GM21367 (cell line): ENCODE data around the gene SYCE1.
"Not testable (repeated sequence)": the region's sequence is repeated elsewhere in the genome, so short reads cannot be mapped to it uniquely, and the experiment has no call there.

Experiments
- ATAC-seq: cut with Tn5 transposase; IDR thresholded peaks from one replicate; pipeline ENCODE4 v1.9.1; 2021; ENCODE audit not compliant: unreplicated experiment

Gene SYCE1, protein sequence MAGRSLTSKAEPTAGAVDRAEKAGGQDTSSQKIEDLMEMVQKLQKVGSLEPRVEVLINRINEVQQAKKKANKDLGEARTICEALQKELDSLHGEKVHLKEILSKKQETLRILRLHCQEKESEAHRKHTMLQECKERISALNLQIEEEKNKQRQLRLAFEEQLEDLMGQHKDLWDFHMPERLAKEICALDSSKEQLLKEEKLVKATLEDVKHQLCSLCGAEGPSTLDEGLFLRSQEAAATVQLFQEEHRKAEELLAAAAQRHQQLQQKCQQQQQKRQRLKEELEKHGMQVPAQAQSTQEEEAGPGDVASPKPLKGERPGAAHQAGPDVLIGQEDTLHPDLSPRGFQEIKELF

DNA sequence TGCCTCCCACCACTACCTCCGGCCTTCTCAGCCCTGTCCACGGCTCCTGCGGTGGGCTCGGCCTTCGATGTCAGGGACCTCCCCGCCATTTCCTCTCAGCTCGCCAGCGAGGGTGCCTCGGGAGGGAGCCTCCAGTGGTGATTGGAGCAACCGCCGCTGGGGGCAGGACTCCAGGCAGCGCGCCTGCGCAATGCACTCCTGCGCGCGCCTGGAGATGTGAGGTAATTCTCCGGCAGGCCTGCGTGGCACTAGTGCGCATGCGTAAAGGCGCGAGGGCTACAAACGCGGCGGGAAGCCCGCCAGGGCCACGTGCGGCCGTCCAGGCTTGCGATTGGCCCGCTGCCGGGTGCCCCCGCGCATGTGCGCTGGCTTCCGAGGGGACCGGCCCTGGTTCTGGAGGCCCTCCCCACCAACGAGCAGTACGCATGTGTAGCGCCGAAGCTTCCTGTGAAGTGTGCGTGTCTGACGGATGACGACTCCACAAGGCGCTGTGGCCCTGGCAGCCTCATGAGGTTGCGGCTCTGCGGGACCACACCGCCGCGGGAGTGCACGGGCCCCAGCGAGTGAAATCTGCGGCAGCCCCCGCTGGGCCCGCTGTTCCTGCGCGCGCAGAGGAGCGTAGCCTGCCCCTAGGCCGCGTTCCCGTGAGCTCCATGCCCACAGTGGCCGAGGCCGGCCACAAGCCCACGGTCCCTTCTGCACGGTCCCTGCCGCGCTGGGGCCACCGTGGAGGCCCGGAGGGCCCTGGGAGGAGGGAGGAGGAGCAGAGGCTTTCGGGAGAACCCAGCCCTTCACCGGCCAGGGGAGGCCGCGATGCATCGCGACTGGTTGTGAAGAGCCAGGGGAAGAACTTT, at the start of gene SYCE1:
Gene SYCE1, minus strand, starts transcription at position 143 of the 854 bp plus-strand sequence. Its CDS starts 54 bp downstream, at position 89.
- ATAC-seq, result no peak

DNA sequence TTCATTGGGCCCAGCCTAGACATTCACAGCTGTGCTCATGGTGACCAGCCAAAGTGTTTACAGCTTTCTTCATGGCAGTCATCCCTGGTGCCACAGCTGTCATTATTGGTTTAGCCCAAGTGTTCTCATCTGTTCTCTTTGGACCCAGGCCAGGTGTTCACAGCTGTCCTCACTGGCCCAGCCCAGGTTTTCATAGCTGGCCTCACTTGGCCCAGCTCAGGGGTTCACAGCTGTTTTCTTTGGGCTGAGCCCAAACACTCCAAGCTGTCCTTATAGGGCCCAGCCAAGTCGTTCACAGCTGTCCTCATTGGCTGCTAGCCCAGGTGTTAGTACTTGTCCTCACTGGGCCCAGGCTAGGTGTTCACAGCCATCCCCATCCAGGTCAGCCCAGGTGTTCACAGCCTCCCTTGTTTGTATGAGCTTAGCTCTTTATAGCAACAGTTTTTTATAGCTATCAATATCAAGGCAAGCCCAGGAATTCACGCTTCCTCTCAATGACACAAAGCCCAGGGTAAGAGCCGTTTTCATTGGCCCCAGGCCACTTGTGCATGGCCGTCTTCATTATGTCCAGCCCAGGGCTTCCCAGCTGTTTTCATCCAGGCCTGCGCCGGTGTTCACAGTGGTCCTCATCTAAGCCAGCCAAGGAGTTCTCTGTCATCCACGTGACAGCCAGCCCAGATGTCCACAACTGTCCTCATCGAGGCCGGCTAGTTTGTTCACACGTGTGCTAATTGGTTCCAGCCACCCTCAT, 49.6 kb upstream of the SYCE1 start:
- ATAC-seq, result no peak

DNA sequence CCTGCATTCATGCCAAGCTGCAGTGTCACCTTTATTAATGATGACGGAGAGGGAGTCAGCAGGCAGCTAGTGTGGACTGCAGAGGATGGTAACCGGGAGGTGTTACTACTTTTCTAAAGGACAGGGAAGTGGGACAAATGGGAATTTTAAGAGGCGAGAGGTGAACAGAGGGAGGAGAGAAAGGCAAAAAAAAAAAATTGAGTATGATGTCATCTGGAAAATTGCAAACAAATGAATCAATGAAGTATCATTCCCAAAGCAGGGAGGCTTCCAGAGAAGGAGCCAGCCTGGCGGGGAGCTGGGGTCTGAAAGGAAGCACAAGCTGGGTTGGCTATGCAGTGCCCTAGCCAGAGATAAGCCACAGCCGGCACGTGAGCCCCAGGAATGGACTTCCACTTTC, 48.3 kb upstream of the SYCE1 start:
- ATAC-seq, result no peak

DNA sequence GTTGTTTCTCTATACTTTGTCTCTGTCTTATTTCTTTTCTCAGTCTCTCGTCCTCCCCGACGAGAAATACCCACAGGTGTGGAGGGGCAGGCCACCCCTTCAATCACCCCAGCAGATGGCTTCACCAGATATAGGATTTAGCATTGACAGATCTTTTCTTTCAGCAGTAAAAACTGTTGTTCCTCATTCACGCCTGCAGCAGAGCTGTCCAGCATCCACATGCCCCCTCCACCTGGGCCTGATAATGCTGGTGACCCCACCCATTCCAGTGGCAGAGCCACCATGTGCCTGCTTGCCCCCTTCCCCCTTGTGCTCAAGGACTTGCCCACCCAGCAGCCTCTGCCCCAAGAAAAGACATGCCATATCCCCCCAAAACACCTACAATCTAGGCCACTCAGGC, 45.7 kb upstream of the SYCE1 start:
- no peak for ATAC-seq

DNA sequence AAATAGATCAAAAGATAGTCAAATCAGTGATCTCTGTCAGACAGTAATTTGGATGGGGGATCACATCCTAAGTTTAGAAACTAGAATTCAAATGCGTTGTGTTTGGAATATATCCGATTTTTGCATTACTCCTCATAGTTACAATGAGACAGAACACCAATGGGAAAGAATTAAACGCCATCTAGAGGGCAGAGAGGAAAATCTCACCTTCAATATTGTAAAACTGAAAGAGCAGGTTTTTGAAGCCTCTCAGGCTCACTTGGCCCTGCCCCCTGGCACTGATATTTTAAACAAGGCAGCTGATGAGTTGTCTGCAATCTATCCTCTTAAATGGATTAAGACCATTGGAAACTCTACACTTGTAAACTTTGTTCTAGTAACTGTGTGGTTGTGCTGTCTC, 43.5 kb upstream of the SYCE1 start:
- no peak for ATAC-seq

DNA sequence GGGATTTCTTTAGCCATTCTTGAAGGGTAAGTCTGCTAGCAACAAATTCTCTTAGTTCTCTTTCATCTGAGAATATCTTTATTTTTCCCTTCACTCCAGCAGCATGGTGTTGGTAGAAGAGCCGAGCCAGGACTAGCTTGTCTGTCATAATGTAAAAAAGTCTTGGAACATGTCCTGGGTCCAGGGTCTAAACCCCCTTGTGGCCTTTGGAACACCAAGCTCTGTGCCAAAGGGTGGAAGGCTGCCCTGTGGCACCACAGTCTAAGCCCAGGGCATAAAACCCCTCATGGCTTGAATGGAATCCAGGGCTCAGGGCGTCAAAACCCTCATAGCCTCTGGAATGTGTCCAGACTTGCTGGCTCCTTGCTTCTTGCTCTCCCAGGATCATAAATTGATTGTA, 38.1 kb upstream of the SYCE1 start:
- not testable (repeated sequence) for ATAC-seq

DNA sequence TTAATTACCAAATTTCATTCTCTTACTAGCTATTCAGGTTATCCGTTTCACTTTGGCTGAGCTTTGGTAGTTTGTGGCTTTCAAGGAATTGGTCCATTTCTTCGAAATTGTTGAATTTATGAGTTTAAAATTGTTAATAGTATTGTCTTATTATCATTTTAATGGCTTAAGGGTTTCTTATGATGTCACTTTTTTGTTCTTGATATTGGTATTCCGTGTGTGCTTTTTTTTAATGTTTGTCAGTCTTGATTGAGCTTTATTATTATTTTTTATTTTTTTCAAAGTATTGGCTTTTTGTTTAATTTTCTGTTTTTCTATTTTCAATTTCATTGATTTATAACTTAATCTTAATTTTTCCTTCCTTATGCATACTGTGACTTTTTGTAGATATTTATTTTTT, 35.3 kb upstream of the SYCE1 start:
- ATAC-seq, result no peak

DNA sequence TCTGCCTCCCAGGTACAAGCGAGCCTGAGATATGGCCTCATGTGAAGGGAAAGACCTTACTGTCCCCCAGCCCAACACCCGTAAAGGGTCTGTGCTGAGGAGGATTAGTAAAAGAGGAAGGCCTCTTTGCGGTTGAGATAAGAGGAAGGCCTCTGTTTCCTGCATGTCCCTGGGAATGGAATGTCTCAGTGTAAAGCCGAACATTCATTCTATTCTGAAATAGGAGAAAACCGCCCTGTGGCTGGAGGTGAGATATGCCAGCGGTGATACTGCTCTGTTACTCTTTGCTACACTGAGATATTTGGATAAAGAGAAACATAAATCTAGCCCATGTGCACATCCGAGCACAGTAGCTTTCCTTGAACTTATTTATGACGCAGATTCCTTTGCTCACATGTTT, 34.5 kb upstream of the SYCE1 start:
- ATAC-seq, result not testable (repeated sequence)

DNA sequence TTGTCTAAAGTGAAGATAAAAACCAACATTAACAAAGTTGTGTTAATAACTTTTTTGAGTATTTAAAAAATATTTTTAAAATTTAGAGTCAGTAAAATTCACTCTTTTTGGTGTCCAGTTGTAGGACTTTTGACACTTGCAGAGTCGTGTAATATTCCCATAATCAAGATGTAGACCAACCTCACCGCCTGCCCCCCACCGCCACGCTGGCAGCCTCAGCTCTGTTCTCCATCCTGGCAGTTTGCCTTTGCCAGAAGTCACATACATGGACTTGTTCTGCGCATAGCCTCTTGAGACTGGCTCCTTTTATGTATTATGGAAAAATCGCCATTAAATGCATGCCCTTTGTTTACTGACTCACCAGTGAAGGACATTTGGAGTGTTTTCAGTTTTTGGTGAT, 27.3 kb upstream of the SYCE1 start:
- ATAC-seq, result no peak

DNA sequence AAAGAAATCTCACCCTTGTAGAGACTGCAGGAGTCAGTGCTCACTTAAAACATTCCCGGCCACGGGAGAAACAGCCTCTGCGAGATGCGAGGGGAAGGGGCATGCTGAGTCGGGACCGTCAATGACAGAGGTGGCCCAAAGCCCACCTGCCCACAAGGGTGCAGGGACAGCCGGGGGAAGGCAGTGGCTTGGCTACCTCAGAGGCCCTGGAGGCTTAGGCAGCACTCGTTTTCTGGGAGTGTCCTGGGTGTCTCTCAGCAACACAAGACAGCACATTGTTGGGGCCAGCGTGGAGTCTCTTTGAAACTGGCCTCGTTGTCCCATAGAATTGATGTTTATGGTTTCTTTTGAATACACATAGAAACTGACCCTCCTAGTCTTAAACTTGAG, 25.6 kb upstream of the SYCE1 start:
- ATAC-seq, result no peak

DNA sequence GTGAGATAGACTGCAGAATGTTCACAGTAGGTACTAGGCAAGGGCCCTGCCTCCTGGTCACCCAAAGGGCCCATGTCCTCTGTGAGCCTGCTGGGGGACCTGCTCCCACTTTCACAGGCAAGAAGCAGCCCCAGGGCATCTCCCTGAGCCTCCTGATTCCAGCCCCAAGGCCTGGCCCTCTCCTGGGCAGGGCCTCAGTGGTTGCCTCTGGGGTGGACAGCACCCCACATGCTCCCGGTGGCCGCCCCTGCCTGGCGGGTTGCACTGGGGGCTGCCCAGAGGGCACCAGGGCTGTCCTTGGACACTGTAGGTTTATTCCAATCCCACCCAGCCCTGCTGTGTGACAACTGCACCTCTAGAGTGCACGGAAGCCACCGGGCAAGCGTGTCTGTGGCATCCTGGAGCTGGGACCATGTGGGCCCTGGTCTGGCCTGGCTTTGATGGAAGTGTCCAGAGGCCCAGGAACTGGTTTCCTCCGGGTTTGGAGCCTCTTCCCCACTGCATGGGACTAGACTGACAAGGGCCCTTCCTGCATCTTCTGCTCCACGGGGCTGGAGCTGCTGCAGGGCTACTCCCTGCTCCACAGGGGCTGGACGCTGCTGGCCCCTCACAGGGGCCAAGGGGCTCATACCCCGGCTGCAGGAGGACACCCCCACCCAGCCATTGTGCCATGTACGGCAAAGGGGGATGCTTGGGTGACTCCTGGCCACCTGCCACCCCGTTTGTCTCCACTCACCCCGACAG, 25.0 kb upstream of the SYCE1 start:
- no peak for ATAC-seq

DNA sequence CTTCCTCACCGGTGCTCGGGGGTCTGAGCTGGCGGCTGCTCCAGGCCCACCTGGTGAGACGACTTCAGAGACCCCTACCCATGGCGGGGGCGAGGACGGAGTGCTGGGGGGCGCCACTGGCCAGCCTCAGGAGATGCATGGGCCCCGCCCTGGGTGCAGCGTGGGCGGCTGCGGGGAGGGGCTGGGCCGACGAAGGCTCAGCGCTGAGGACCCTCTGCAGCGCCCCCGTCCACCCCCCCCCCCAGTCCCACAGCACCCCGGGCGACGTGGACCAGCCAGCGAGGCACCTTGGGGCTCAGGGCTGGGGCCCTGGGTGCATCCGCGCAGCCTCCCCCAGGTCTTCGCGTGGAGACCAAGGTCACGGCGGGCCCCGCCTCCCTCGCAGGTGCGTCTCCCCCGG, 11.7 kb upstream of the SYCE1 start:
- not testable (repeated sequence) for ATAC-seq

DNA sequence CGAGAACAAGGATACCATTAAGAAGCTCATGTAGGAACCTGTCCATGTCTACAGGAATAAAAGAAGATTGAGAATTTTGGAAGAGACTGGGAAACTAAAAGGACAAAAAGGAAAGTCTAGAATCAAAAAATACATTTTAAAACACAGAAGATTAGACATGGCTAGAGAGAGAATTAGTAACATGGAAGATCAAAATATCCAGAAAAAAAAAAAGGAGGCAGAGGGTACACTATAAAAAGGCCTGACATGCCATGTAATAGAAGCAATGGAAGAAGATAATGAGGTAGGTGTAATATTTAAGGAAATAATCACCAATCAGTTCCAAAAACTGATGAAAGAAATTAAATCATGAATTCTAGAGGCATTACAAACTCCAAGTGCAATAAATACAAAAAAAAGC, 8.1 kb upstream of the SYCE1 start:
- not testable (repeated sequence) for ATAC-seq

DNA sequence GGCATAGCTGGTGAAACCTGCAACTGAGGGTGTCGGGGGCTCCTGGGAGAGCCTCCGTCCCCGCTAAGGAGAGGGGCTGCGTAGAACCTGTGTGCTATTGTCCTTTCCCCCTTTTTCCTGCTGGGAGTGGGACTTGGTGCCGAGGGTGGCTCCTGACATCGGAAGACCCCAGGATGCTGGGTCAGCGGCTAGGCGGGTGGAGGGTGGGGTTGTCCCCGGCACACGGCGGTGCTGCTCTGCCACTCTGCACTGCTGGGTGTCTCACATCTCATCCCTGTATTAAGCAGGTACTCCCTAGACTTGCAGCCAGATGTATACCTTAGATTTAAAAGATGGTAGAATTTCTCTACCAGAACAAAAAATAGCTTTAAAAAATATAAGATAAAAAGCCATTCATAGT, 6.7 kb upstream of the SYCE1 start:
- not testable (repeated sequence) for ATAC-seq

DNA sequence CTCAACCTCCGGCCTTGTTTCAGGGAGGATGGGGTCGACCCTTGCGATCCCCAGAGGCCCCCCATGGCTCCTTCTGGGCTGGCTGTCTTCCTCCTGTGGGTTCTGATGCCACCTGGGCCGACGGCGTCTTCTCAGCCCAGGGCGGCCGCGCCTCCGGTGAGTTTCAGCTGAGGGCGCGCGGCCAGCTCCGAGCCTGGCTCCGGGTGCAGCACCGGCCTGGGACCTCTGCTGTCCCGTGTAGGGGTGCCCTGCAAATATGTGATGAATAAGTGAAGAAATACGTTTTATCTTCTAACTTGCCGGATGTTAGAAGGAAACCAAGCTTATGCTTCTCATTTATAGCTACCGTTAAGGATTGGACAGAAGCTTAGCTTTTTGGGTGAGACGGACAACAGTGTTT, 4.4 kb upstream of the SYCE1 start:
- ATAC-seq, result not testable (repeated sequence)

DNA sequence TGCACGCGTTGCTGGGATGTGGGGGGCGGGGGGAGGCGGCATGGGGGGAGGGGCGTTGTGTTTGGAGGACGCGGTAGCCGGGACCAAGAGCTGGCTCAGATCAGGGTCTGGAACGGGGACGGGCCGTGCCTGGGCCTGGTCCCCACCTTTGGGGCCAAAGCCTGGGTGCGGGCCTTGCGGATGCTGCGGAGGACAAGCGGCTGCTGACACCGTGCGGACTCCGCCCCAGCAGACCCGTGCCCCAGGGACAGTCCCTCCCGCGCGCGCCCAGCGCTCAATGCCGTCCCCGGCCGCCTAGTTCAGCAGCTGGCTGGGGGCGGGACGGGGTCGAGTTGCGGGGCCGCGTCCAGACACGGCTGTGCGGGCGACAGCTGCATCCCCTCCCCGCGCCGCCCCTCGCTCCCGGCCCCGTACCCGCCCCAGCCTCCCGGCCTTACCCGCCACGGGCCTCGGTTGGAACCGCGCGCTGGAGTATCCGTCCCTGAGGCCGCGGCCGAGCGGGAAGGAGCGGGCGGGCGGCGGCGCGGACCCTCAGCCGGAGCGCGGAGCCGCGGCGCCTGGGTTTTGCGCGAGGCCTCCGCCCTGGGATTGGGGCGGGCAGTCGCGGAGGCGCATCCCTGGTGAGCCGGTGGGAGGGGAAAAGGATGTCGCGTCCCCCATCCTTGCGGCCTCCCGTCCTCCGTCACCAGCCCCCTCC, 3.6 kb upstream of the SYCE1 start:
- not testable (repeated sequence) for ATAC-seq

DNA sequence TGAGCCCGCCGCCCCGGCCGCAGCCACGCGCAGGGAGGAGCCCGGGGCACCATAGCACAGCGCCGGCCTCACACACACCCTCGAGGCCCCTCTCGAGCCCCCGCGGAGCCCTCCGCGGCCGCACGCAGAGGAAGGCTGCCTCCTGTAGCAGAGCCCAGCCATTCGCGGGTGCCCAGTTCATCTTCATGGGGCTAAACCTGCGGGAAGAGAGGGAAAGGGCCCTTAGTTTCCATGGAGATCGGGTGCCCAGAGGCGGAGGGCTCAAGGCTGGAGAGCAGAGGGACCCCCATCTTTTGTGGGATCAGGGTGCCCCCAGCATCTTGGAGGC, 2.9 kb upstream of the SYCE1 start:
- ATAC-seq, result no peak

DNA sequence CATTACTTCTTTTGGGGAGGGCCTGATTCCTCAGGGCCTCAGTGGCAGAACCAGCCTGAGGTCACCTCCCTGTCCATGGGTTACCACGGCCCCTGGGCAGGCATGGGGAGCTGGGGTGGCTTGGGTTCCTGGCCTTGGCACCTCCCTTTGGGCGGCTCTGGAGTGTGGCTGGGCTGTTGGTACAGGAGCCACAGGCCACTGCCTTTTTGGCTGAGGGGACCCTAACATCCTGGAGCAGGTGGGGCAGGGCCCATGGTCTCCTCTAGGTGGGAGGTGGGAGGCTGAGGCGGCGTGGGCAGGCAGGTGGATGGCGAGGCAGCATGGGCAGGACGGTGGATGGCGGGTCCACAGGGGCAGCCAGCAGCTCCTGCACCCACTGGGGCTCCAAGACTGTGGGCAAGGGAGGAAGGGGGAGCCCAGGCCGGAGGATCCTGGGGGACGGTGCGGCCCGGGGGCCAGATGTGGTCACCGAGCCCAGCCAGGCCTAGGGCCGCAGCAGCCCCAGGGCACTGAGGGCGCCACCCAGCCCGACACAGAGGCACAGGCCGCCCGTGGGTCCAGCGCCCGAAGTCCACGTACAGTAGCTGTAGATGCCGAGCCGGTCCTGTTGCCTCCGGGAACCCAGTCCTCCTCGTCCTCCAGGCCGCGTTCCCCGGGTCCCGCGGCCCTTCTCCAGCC, 2.4 kb upstream of the SYCE1 start:
- ATAC-seq, result no peak

DNA sequence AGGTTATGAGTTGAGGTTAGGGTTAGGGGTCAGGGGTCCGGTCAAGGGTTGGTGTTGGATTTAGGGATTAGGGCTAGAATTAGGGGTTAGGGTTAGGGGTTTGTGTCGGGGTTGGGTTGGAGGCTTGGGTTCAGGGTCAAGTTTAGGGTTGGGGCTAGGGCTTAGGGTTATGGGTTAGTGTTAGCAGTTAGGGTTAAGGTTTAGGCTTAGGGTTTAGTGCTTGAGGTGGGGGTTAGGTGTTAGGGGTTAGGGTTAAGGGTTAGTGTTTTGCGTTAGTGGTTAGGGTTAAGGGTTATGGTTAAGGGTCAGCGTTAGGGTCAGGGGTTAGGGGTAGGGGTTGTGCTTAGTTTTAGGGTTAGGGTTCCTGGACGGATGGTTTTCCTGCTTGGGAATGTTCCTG, 1.7 kb upstream of the SYCE1 start:
- no peak for ATAC-seq

DNA sequence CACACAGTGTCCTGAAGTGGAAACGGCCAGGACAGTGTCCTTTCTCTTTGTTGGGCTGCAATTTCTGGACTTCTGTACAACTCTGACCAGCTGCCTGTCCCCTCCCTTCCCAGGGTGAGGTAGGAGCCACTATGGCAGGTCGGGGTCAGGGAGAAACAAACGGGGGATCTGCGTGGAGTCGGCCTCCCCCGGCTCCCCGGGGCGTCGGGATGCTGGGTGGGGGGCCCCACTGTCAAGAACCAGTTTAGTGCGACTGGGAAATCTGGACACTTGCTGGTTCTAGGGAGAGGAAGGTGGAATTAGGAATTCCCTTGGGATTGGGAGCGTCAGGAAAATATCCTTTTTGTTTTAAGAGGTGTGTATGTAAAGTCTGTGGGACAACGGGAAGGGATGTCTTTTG, 567 bp downstream of the SYCE1 start:
- no peak for ATAC-seq
